ENCODE data around the gene DUS4L. TPM values are rescaled to one million over a fixed set of nuclear protein-coding genes. Genes with fewer than 3 reads are reported as not detected.

The DUS4L gene
- total RNA-seq, 1 donor from 2014 or later, result 8.0 TPM

- Histone ChIP-seq H3K4me1 (peaks cover 14% of the 10 kb centered on the region), H3K4me3 (no peak overlapping the region), H3K36me3 (peaks cover 68% of the 10 kb centered on the region), H3K9me3 (replicated peaks) (no peaks in the 10 kb centered on the region), H3K27me3 (ENCODE audit: low read depth) (no peaks in the 10 kb centered on the region), H3K27ac (replicated peaks) (no peak overlapping the region)
- no peak for TF ChIP-seq CTCF (IDR thresholded peaks at IDR 0.05; ENCODE audit: borderline replicate concordance)
- DNase-seq, result no peak
- intact Hi-C loops (cut with micrococcal nuclease), result no loop called here
These were observed 52.3 kb downstream of the DUS4L start for GRCh38 chr7:107615910-107616680.

- H3K27me3 ChIP-seq (ENCODE audit: low read depth), result no peaks in the 10 kb centered on the region
- intact Hi-C loops (cut with micrococcal nuclease), result no loop called here
- DNase-seq, result no peak
- no peak for TF ChIP-seq CTCF (IDR thresholded peaks at IDR 0.05; ENCODE audit: borderline replicate concordance)
- H3K4me1 ChIP-seq, result peaks cover 15% of the 10 kb centered on the region
- no peak overlapping the region for H3K4me3 ChIP-seq
- H3K9me3 ChIP-seq (replicated peaks), result peaks cover 4% of the 10 kb centered on the region
- H3K27ac ChIP-seq (replicated peaks), result peak overlapping the region; percentile 17
- H3K36me3 ChIP-seq, result peaks cover 38% of the 10 kb centered on the region
These were observed 58.7 kb downstream of the DUS4L start for GRCh38 chr7:107622429-107622828.

GRCh38 chr7:107622894-107623293 lies 59.1 kb downstream of the DUS4L start:
- intact Hi-C loops (cut with micrococcal nuclease), result no loop called here
- H3K4me1 ChIP-seq, result peaks cover 15% of the 10 kb centered on the region
- no peak for TF ChIP-seq CTCF (IDR thresholded peaks at IDR 0.05; ENCODE audit: borderline replicate concordance)
- peak overlapping the region; percentile 17 for H3K27ac ChIP-seq (replicated peaks)
- no peaks in the 10 kb centered on the region for H3K27me3 ChIP-seq (ENCODE audit: low read depth)
- H3K4me3 ChIP-seq, result no peak overlapping the region
- no peak for DNase-seq
- H3K9me3 ChIP-seq (replicated peaks), result peaks cover 4% of the 10 kb centered on the region
- H3K36me3 ChIP-seq, result peaks cover 33% of the 10 kb centered on the region

- no peak for TF ChIP-seq CTCF (IDR thresholded peaks at IDR 0.05; ENCODE audit: borderline replicate concordance)
- peaks cover 14% of the 10 kb centered on the region for H3K4me1 ChIP-seq
- H3K27ac ChIP-seq (replicated peaks), result no peak overlapping the region
- no peak overlapping the region for H3K4me3 ChIP-seq
- intact Hi-C loops (cut with micrococcal nuclease), result no loop called here
- no peaks in the 10 kb centered on the region for H3K27me3 ChIP-seq (ENCODE audit: low read depth)
- DNase-seq, result no peak
- H3K36me3 ChIP-seq, result peaks cover 27% of the 10 kb centered on the region
- H3K9me3 ChIP-seq (replicated peaks), result peaks cover 4% of the 10 kb centered on the region
These were observed 63.2 kb downstream of the DUS4L start for GRCh38 chr7:107627002-107627401.

Other genes with a start within 250 kb of the DUS4L start
- 23.0 TPM for gene GPR22, start 93.9 kb upstream of the DUS4L start, total RNA-seq
- 40.8 TPM for gene COG5, start 51 bp upstream of the DUS4L start, total RNA-seq
- 91.0 TPM for gene BCAP29, start 16.3 kb downstream of the DUS4L start, total RNA-seq
- 0.41 TPM for gene SLC26A4, start 96.9 kb downstream of the DUS4L start, total RNA-seq
- 21.6 TPM for gene CBLL1, start 180.2 kb downstream of the DUS4L start, total RNA-seq
- 0.33 TPM for gene SLC26A3, start 239.3 kb downstream of the DUS4L start, total RNA-seq

Measured in left ventricle myocardium inferior (tissue), 1 donor.